M059J (cell line): ENCODE results near the gene ZNF43. TPM values are rescaled to one million over a fixed set of nuclear protein-coding genes. Genes with fewer than 3 reads are reported as not detected.
"Not testable (repeated sequence)": the region's sequence is repeated elsewhere in the genome, so short reads cannot be mapped to it uniquely, and the experiment has no call there.

ENCODE experiments used
- DNase-seq: peaks from one replicate; pipeline ENCODE4 v3.0.0-alpha.2; 2012; ENCODE audit warnings: low read depth
- total RNA-seq: library from RNA; depleted of rRNA; stranded (reverse); fragments of >200 nt; shearing (Covaris generic); gene quantifications from 2 replicates; pipeline ENCODE4 v1.2.3, GENCODE V29; 2014; rRNA removed

The ZNF43 gene
- 3.7 and 8.7 TPM in 2 replicates for total RNA-seq

DNA sequence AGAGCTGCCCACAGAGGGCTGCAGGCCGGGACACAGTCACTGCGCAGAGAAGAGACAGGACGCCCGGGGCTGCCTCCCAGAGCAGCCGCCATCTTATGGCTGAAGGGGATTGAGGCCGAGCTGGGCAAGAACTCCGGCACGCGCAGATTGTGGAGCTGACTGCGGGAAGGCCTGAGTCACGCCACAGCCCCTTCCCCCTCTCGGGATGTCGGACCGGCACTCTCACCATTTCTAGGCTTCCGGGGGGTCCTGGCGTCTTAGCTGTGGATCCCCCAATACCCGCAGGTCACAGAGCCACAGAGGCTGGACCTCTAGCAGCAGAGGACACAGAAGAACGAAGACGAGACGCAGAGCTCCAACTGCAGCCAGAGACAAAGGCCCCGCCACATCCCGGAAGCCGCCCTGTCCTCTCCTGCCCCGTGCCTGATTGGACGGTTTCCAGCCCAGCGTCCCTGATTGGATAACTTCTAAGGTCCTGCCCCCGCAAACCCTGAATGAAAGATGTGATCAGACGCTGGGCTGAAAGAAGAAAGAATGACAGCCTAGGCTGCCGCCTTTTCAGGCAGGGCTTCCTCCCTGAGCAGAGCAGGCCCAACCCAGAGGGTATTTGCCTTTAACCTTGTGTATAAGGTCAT is at the start of gene ZNF43:
Gene ZNF43, minus strand, starts transcription at position 373 of the 635 bp plus-strand sequence. Its CDS starts 144 bp downstream, at position 229.
- DNase-seq: peak; percentile 95

DNA sequence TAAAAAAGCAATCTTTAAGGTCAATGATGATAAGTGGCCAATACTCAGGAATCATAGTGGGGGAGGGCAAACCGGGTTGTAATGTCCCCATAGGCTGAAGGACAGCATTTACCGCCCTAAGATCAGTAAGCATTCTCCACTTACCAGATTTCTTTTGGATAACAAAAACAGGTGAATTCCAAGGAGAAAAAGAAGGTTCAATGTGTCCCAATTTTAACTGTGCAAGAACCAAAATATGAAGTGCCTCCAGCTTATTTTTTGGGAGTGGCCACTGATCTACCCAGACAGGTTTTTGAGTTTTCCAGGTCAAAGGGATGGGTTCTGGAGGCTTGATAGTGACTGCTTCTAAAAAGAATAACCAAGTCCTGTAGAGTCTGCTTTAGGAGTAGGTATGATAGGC is 49.5 kb upstream of the ZNF43 start:
- not testable (repeated sequence) for DNase-seq

DNA sequence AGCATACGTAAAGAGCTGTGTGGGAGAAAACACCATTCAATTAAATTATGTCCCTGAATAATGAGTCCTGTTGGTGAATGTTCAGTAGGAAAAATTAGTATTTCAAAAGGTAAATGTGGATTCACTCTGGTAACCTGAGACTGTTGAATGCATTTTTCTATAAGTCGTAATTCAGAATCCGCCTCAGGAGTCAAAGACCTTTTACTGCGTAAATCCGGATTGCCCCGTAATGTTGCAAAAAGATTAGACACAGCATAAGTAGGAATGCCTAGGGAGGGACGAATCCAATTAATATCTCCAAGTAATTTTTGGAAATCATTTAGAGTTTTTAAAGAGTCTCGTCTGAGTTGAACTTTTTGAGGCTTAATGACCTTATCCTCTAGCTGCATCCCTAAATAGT is 48.8 kb upstream of the ZNF43 start:
- not testable (repeated sequence) for DNase-seq

DNA sequence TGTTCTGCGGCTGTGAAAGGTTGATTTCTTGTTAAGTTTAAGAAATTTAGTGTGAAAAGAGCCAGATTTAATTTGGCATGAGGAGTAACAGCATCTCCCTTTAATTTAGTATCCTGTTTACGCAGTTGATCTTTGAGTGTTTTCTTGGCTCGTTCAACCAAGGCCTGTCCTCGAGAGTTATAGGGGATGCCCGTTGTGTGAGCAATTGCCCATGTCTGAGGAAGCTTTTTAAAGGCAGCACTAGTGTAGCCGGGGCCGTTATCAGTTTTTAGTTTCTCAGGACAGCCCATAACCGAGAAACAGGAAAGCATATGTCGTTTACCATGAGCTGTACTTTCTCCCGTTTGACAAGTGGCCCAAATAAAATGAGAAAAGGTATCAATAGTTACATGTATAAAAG is 47.5 kb upstream of the ZNF43 start:
- no peak for DNase-seq

DNA sequence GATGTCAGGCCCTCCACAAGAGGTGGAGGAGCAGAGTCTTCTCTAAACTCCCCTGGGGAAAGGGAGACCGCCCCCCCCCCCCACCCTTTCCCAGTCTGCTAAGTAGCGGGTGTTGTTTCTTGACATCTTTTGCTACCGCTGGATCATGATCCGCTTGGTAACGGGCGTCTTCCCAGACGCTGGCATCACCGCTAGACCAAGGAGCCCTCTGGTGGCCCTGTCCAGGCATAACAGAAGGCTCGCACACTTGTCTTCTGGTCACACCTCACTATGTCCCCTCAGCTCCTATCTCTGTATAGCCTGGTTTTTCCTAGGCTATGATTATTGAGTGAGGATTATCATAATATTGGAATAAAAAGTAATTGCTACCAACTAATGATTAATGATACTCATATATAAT is 44.8 kb upstream of the ZNF43 start:
- DNase-seq: not testable (repeated sequence)

DNA sequence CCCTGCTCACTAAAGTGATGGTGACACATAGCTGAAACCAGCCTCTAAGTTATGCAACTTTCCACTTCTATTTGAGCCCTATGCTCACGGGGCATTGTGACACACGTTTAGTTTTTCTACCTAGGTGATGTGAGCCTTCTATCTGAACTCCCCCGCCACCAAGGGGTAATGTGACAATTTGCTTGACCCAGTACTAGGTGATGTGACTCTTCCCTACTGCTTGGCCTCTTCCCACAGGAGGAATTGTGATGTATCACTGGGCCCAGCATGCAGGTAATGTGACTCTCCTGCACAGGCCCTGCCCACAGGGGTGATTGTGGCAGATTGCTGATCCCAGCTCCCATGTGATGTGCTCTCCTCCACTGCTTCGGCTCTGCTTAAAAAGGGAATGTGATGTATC is 42.7 kb upstream of the ZNF43 start:
- no peak for DNase-seq

DNA sequence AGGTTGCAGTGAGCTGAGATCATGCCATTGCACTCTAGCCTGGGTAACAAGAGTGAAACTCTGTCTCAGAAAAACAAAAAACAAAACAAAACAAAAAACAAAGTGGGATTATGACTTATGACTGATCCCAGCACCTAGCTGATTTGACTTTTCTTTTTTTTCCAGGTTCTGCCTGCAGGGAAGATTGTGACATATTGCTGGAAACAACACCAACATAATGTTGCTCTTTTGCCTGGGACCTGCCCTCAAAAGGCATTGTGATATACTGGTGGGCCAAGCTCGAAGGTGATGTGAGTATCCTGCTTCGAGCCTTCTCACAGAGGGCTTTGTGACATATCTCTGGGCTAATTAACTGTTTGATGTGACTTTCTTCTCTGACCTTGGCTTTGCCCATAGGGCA is 42.0 kb upstream of the ZNF43 start:
- no peak for DNase-seq

DNA sequence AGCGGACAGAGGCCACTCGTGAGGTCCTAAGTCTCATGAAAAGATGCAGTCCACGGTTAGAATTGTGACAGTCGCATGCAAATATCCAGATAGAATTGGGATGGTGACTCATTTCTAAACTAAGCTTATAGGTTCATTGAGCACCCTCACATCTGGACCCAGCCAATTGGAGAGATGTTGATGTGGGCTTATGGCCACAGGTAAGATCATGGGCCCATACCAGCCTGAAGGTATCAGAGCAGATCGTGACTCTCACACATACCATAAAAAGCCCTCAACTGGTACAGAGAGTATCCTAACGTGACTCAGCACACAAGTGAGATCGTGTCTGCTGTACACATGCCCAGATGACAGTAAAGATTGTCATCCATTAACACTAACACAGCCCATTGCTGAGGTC is 40.6 kb upstream of the ZNF43 start:
- not testable (repeated sequence) for DNase-seq

DNA sequence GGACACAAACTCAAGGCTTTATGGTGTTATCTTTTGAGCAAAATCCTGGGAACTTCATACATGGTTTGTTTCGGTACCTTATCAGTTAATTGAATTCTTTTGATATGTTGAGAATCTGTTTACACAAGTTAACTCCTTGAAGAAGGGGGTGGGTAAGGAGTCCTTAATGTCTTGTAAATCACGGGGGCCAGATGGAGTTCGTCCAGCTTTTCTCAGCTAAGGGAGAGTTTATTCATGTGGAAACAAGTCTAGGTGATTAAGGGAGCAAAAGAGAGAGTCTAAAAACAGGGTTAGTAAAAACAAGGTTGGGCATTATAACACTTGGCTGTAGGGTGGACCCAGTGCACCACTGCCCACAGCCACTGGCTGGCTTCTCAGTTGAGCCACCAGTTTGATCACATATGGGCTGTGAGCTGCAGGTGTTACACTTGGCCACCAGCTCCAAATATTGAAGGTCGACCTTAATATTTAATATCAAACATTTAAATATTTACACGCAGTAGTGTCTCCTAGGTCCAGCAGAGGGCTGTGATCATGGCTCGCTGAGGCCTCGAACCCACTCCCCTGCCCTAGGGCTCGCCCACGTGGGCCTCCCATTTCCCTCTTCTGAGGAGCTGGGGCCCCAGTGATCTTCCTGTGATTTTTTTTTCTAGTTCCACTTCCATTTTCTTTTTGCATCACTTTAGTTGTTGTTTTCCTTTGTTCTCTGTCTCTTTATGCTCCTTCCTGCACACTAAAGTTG is 21.0 kb upstream of the ZNF43 start:
- DNase-seq: no peak

DNA sequence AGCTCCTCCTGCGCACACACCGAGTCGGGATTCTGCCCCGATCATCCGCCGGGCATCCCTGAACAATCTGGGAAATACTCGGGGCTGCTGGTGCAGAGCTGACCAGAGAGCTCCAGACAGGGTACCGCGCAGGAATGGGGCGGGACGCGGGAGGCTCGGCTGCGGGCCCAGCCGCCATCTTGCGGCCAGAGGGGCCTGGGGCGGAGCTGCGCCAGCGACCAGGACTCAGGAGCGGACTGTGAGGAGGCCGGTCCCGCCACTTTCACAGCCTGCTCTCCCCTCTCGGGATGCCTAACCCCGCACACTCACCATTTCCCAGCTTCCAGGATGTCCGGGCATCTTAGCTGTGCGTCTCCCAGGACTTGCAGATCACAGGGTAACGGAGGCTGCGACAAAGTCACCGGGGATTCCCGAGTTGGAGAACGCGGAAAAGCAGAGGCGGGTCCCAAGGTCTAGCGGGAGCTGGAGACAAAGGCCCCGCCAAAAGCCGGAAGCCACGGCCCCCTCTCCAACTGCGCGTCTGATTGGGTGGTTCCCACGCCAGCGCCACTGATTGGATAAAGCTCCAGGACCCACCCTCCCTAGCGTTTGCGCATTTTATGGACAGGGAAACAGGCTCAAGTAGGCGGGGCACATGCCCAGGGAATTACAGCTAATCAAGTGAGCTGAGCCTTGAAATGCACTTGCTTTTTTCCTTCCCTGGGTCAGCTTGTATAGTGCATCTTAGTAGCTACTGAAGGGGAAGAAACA is 15.8 kb upstream of the ZNF43 start:
- DNase-seq: peak; percentile 95

DNA sequence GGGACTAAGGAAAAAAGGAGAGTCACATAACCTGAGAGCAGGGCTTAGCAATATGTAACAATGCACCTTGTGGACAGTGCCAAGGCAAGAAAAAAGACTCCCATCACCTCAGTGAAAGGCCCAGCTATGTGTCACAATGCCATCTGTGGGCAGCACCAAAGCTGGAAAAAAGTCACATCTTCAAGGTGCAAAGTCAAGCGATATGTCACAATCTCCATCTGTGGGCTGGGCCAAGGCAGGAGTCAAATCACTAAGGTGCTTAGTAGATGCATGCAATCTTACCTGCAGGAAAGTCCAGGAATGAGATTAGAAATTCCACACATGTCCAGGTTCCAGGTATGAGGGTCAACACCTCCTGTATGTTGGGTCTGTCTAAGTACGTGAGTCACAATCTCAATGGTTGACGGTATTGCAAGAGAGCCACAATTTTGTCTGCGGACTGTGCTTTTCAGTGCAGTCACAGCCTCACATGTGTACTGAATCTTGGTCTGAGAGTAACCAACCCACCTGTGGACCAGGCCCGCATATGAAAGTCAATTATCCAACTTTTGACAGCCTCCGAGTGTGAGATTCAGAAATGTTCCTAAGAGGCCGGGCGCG is 14.8 kb upstream of the ZNF43 start:
- no peak for DNase-seq

DNA sequence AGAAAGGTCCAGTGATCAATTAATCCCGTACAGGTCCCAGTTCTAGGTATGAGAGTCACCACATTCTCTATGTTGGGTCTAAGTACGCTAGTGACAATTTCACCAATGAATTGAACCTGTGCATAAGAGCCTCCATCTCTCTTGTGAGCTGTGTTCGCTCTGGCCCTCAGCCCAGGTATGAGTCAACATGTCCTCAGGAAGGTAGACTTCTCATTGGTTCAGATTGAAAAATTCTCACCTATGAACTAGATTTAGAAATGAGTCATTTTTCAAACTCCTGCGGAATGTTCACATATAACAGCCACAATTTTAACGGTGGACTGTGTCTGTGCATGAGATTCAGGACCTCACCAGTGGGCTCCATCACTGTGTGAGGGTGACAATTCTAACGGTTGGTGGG is 12.7 kb upstream of the ZNF43 start:
- peak; percentile 59 for DNase-seq

DNA sequence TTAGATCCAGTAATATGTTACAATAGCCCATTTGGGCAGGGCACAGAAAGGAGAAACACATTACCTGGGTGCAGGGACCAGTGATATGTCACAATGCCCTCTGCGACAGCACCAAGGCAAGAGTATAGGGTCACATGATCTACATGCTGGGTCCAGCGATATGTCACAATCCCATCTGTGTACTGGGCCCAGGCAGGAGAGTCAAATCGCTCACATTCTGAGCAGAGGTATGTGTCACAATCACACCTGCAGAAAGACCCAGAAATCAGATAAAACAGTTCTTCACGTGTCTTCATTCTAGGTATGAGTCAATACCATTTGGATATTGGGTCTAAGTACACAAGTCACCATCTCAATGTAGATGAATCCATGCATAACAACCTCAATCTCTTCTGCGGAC is 7.1 kb upstream of the ZNF43 start:
- DNase-seq: no peak

DNA sequence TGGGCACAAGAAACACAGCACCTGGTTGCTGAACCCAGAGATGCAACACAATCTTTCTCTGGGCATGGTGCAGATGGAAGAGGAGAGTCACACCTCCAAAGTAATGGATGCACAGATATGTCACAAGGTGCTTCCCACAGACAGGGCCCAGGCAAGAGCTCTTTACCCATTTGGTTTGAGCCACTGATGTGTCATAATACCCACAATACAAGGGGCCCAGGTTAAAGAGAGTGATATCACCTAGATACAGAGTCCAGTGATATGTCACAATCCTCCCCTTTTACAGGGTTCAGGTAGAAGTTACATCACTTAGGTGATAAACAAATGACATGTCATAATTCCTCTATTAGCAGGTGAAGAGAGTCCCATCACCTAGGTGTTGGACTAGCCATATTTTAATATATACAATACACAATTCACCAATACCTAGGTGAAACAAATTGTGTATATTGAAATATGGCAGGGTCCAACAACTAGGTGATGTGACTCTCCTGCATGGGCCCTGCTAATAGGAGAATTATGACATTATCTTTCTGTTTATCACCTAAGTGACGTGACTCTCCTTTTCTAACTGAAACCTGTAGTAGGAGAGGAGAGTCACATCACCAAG is 5.6 kb upstream of the ZNF43 start:
- no peak for DNase-seq

DNA sequence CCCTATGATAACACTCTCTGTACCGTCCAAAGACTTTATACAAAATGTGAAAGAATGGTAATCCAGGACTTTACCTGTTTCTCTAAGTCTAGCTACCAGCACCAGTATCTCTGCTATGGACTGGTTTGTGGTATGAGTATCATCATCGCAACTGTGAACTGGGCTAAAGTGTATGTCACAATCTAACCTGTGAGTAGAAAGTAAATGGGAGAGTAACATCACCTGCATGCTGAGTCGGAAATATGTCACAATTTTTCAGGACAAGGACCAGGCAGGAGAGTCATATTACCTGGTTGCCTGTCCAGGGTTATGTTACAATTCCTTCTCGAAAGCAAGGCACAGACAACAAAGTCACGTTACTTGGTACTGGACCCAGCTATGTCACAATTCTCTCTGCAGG is 5.1 kb upstream of the ZNF43 start:
- no peak for DNase-seq

DNA sequence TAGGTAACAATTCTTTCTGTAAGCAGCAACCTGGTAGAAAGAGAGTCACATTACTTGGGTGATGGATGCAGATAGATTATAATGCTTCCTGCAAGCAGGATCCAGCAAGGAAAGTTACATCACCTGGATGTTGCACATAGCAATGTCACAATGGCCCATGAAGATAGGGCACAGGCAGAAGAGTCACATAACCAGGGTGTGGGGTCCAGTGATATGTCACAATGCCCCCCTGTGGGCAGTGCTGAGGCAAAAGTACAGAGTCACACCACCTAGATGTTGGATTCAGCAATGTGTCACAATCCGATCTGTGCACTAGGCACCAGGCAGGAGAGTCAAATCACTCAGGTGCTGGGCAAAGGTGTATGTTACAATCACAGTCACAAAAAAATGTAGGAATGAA is 4.0 kb upstream of the ZNF43 start:
- DNase-seq: no peak

DNA sequence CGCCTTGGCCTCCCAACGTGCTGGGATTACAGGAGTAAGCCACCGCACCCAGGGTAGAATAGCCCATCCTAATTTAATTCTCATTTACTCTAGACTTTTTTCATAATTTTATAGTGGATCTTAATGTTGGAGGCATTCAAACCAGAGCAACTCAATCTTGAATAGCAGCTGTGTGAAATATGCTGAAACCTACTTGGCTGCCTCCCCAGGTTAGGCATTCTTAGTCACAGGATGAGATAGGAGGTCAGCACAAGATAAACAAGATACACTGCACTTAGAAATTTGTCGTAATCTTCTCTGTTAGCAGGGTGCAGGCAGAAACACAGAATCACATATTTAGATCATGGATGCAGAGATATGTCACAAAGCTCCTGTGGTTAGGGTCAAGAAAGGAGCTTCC is 2.7 kb upstream of the ZNF43 start:
- peak; percentile 20 for DNase-seq

DNA sequence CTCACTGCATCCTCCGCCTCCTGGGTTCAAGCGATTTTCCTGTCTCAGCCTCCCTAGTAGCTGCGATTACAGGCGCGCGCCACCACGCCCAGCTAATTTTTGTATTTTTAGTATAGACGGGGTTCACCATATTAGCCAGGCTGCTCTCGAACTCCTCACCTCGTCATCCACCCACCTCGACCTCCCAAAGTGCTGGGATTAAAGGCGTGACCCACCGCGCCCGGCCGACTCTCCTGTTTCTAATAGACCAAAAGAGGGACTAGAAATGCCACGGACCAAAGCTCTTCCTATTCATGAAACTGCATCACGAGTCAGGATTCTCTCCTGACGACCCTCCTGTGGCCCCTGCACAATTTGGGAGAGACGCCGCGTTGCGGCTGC is 563 bp downstream of the ZNF43 start:
- DNase-seq: no peak

DNA sequence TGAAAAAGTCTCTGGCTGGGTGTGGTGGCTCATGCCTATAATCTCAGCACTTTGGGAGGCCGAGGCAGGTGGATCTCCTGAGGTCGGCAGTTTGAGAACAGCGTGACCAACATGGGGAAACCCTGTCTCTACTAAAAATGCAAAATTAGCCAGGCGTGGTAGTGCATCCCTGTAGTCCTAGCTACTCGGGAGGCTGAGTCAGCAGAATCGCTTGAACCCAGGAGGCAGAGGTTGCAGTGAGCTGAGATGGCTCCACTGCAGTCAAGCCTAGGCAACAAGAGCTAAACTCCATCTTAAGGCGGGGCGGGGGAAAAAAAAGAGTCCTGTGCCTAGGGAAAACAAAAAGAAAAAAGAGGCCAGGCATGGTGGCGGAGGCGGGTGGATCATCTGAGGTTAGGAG is 2.2 kb downstream of the ZNF43 start:
- DNase-seq: no peak

DNA sequence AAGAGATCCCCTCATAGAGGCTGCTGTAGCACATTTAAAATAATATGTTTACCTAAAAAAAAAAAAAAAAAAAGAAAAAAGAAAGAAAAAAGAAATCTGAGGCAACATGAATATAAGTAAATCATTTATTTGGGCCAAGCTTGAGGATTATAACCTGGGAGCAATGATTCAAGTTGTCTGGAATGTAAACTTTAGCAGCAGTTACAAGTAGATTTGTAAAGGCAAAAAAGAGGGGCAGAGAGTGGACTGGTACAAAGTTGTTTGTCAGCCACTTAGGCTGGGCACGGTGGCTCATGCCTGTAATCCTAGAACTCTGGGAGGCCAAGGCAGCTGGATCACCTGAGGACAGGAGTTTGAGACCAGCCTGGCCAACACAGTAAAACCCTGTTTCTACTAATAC is 11.3 kb downstream of the ZNF43 start:
- peak; percentile 12 for DNase-seq

DNA sequence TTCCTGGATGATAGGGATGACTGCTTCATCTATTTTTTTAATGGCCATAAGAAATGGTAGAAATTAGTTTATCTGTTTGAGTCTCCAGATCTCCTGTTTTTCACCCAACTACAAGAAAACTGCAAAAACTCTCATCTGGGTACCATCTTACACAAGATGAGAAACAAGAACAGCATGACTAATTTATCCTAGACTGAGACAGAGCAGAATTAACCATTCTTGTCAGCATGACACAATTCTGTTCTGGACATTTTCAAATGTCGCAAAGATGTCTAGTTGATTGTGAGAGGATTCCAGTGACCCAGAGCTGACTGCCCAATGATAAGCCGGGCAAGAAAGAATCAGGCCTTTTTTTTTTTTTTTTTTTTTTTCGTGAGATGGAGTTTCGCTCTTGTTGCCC is 12.8 kb downstream of the ZNF43 start:
- no peak for DNase-seq

DNA sequence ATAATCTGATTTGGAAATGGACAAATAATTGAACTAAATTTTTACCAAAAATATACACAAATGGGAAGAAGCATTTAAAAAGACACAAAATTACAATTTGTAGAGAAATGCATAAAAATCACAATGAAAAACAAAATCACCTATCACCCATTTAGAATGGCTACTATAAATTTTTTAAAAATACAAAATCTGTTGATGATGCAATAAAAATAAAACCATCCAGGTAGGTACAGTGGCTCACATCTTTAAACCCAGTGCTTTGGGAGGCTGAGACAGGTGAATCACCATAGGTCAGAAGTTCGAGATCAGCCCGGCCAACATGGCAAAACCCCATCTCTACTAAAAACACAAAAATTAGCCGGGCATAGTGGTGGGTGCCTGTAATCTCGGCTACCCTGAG is 23.5 kb downstream of the ZNF43 start:
- no peak for DNase-seq
